ENCODE results near the gene NXPH3. TPM values are rescaled to one million over a fixed set of nuclear protein-coding genes. Genes with fewer than 3 reads are reported as not detected.

Gene NXPH3
- total RNA-seq, result under 0.01 TPM in 1 of 2 replicates, not detected in the other

GRCh38 chr17:49575679-49576087, at the start of gene NXPH3:
TSS of gene NXPH3 (plus strand) at chr17:49575871. CDS start at chr17:49576220, 349 bp downstream.

Other genes with a start within 250 kb of the NXPH3 start
- gene ZNF652, start 213.6 kb upstream of the NXPH3 start, total RNA-seq, result 9.6 and 11.5 TPM in 2 replicates
- 145 and 157 TPM in 2 replicates for gene PHB1, start 161.0 kb upstream of the NXPH3 start, total RNA-seq
- gene NGFR, start 80.6 kb upstream of the NXPH3 start, total RNA-seq, result 0.20 TPM in 1 of 2 replicates, not detected in the other
- gene SPOP, start 102.2 kb downstream of the NXPH3 start, total RNA-seq, result 36.7 and 52.6 TPM in 2 replicates
- 48.5 and 54.5 TPM in 2 replicates for gene SLC35B1, start 132.1 kb downstream of the NXPH3 start, total RNA-seq
- gene FAM117A, start 188.3 kb downstream of the NXPH3 start, total RNA-seq, result 3.5 and 3.7 TPM in 2 replicates
- gene KAT7, start 212.8 kb downstream of the NXPH3 start, total RNA-seq, result 36.4 and 41.8 TPM in 2 replicates

All from subcutaneous preadipocyte (primary cell).